Stomach (tissue), 4 donors: Measurements from ENCODE around the gene PPM1F.

Experiments used
- CTCF ChIP-seq, 7 experiments: fragments of 450-650 bp in 4 of 7; fragments of 200-600 bp in 3 of 7; sonication (generic) in 3 of 7; IDR thresholded peaks; one replicate each; pipeline ENCODE4 v1.5.1; 2016 to 2019; ENCODE audit warnings: antibody characterized with exemption in 7 of 7, control low read depth in 2 of 7, mild to moderate bottlenecking in 1 of 7
- EP300 ChIP-seq: sonication (generic); formaldehyde crosslinking; IDR thresholded peaks from one replicate; pipeline ENCODE4 v1.6.1; 2017; ENCODE audit warnings: antibody characterized with exemption

DNA sequence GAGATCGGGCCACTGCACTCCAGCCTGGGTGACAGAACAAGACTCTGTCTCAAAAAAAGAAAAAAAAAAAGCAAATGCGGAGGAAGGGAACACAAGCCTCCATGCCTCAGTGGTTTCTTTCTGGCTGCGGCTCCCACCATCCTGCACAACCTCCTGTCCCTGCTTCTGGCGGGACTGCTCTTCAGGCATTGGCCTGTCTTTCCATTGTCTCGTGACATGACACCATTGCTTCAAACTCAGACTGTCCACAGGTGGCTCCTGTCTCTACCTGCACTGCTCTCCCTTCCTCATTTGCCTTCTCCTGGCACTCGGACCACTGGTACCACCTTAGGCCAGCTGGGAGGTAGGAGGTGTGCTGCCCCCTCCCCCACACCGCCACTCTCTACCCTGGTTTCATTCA, 10.6 kb upstream of the PPM1F start:
- TF ChIP-seq CTCF (IDR thresholded peaks at IDR 0.05) = no peak
- TF ChIP-seq EP300 = no peak
